ENCODE results near the gene ATN1. TPM values are rescaled to one million over a fixed set of nuclear protein-coding genes. Genes with fewer than 3 reads are reported as not detected.

ATN1 gene
- total RNA-seq, 1 experiment from 2014 or later, result 144 TPM

DNA sequence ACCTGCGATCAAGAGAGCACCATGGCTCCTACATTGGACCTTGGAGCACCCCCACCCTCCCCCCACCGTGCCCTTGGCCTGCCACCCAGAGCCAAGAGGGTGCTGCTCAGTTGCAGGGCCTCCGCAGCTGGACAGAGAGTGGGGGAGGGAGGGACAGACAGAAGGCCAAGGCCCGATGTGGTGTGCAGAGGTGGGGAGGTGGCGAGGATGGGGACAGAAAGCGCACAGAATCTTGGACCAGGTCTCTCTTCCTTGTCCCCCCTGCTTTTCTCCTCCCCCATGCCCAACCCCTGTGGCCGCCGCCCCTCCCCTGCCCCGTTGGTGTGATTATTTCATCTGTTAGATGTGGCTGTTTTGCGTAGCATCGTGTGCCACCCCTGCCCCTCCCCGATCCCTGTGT, 14.0 kb downstream of the ATN1 start:
- ChIA-PET CTCF (no interaction called here), POLR2A (ENCODE audit: low non-redundant PET) (no interaction called here)
- no peak for DNase-seq (ENCODE audit: low spot score)
- no peaks in the 10 kb centered on the region for H3K27me3 ChIP-seq (replicated peaks; ENCODE audit: insufficient read depth, low read depth, low read length, poor library complexity)
- peak overlapping the region; percentile 39 for H3K27ac ChIP-seq (ENCODE audit: low read depth, low read length, poor library complexity, severe bottlenecking)
- intact Hi-C loops (cut with micrococcal nuclease; ENCODE audit: unreplicated experiment), result no loop called here
- TF ChIP-seq EZH2 (IDR thresholded peaks at IDR 0.05; ENCODE audit: borderline replicate concordance, low read depth, low read length, poor library complexity, severe bottlenecking), result no peak
- TF ChIP-seq, protein P1, sequence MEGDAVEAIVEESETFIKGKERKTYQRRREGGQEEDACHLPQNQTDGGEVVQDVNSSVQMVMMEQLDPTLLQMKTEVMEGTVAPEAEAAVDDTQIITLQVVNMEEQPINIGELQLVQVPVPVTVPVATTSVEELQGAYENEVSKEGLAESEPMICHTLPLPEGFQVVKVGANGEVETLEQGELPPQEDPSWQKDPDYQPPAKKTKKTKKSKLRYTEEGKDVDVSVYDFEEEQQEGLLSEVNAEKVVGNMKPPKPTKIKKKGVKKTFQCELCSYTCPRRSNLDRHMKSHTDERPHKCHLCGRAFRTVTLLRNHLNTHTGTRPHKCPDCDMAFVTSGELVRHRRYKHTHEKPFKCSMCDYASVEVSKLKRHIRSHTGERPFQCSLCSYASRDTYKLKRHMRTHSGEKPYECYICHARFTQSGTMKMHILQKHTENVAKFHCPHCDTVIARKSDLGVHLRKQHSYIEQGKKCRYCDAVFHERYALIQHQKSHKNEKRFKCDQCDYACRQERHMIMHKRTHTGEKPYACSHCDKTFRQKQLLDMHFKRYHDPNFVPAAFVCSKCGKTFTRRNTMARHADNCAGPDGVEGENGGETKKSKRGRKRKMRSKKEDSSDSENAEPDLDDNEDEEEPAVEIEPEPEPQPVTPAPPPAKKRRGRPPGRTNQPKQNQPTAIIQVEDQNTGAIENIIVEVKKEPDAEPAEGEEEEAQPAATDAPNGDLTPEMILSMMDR (conservative IDR thresholded peaks at IDR 0.05; ENCODE audit: low read depth, low read length), result no peak
- no peak overlapping the region for H3K4me3 ChIP-seq (ENCODE audit: low read depth, low read length, poor library complexity, severe bottlenecking)
- H3K36me3 ChIP-seq (ENCODE audit: insufficient read depth, low read length, poor library complexity, severe bottlenecking), result peaks cover 36% of the 10 kb centered on the region
- H3K4me1 ChIP-seq (ENCODE audit: insufficient read depth, low read length, poor library complexity, severe bottlenecking), result peaks cover 31% of the 10 kb centered on the region
- BruUV-seq (replicated peaks), result no TSS peak
- H3K9me3 ChIP-seq (ENCODE audit: low read depth, low read length, poor library complexity, severe bottlenecking), result no peaks in the 10 kb centered on the region

DNA sequence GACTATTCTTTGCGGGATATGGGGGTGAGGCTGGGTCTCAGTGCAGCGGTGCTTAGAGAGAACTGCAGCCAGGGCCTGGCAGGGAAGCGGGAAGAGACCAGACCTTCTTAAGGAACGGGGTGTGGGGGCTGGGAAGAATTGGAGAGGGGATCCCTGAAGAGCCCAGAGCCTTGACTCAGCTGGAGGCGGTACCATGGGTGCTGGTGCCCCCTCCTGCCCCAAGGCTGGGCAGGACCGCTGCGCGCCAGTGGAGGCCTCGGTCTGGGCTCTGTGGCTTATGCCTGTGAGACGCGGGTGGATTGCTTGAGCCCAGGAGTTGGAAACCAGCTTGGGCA, 14.5 kb downstream of the ATN1 start:
- Histone ChIP-seq H3K27me3 (replicated peaks; ENCODE audit: insufficient read depth, low read depth, low read length, poor library complexity) (no peaks in the 10 kb centered on the region), H3K4me1 (ENCODE audit: insufficient read depth, low read length, poor library complexity, severe bottlenecking) (peaks cover 26% of the 10 kb centered on the region), H3K4me3 (ENCODE audit: low read depth, low read length, poor library complexity, severe bottlenecking) (no peak overlapping the region), H3K36me3 (ENCODE audit: insufficient read depth, low read length, poor library complexity, severe bottlenecking) (peaks cover 34% of the 10 kb centered on the region), H3K9me3 (ENCODE audit: low read depth, low read length, poor library complexity, severe bottlenecking) (no peaks in the 10 kb centered on the region), H3K27ac (ENCODE audit: low read depth, low read length, poor library complexity, severe bottlenecking) (peak overlapping the region; percentile 99)
- ChIA-PET POLR2A (ENCODE audit: low non-redundant PET) (interaction anchor here (0.6 kb wide), 1 partner anchor 174 kb away, joined by 3 read pairs; no protein-coding TSS in a partner anchor), CTCF (interaction anchor here (3.2 kb wide), 1 partner anchor 23 kb away, joined by 20 read pairs; no protein-coding TSS in a partner anchor)
- TF ChIP-seq EZH2 (IDR thresholded peaks at IDR 0.05; ENCODE audit: borderline replicate concordance, low read depth, low read length, poor library complexity, severe bottlenecking), result no peak
- TF ChIP-seq, protein P1 (conservative IDR thresholded peaks at IDR 0.05; ENCODE audit: low read depth, low read length), result no peak
- intact Hi-C loops (cut with micrococcal nuclease; ENCODE audit: unreplicated experiment), result no loop called here
- DNase-seq (ENCODE audit: low spot score), result no peak
- BruUV-seq (replicated peaks), result no TSS peak

DNA sequence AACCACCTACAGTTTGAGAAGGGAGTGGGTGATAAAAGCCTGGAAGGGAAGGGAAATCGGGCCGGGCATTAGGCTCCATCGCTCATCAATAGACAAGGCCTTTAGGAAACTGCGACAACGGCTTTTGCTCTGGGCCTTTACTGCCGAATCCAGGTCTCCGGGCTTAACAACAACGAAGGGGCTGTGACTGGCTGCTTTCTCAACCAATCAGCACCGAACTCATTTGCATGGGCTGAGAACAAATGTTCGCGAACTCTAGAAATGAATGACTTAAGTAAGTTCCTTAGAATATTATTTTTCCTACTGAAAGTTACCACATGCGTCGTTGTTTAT, 15.6 kb downstream of the ATN1 start:
- intact Hi-C loops (cut with micrococcal nuclease; ENCODE audit: unreplicated experiment), result no loop called here
- H3K4me3 ChIP-seq (ENCODE audit: low read depth, low read length, poor library complexity, severe bottlenecking), result peak overlapping the region; percentile 64
- H3K36me3 ChIP-seq (ENCODE audit: insufficient read depth, low read length, poor library complexity, severe bottlenecking), result peaks cover 33% of the 10 kb centered on the region
- peak overlapping the region; percentile 99 for H3K27ac ChIP-seq (ENCODE audit: low read depth, low read length, poor library complexity, severe bottlenecking)
- BruUV-seq (replicated peaks), result no TSS peak
- ChIA-PET CTCF (interaction anchor here (0.8 to 3.2 kb wide), 5 partner anchors 18 to 165 kb away, joined by 3 to 20 read pairs (median 5); no protein-coding TSS in a partner anchor), POLR2A (ENCODE audit: low non-redundant PET) (interaction anchor here (0.6 to 2.0 kb wide), 8 partner anchors 18 to 1107 kb away, joined by 3 to 19 read pairs (median 6); partner anchors contain the start of gene PEX5)
- TF ChIP-seq EZH2 (IDR thresholded peaks at IDR 0.05; ENCODE audit: borderline replicate concordance, low read depth, low read length, poor library complexity, severe bottlenecking), result no peak
- TF ChIP-seq, protein P1 (conservative IDR thresholded peaks at IDR 0.05; ENCODE audit: low read depth, low read length), result no peak
- DNase-seq (ENCODE audit: low spot score), result peak; percentile 93
- no peaks in the 10 kb centered on the region for H3K9me3 ChIP-seq (ENCODE audit: low read depth, low read length, poor library complexity, severe bottlenecking)
- peaks cover 21% of the 10 kb centered on the region for H3K4me1 ChIP-seq (ENCODE audit: insufficient read depth, low read length, poor library complexity, severe bottlenecking)
- no peaks in the 10 kb centered on the region for H3K27me3 ChIP-seq (replicated peaks; ENCODE audit: insufficient read depth, low read depth, low read length, poor library complexity)

All from A673 (cell line).